Stimulated activated CD8-positive, alpha-beta memory T cell treated with anti-CD3 and anti-CD28 coated beads, Interleukin-15, amount 100 ng/mL, for 1 hour (primary cell): ENCODE results near the gene FARP2.
"Not testable (repeated sequence)": the region's sequence is repeated elsewhere in the genome, so short reads cannot be mapped to it uniquely, and the experiment has no call there.

Experiments used
- DNase-seq: peaks from one replicate; pipeline ENCODE4 v3.0.0-alpha.2; 2020; ENCODE audit warnings: low read depth

The FARP2 gene

DNA sequence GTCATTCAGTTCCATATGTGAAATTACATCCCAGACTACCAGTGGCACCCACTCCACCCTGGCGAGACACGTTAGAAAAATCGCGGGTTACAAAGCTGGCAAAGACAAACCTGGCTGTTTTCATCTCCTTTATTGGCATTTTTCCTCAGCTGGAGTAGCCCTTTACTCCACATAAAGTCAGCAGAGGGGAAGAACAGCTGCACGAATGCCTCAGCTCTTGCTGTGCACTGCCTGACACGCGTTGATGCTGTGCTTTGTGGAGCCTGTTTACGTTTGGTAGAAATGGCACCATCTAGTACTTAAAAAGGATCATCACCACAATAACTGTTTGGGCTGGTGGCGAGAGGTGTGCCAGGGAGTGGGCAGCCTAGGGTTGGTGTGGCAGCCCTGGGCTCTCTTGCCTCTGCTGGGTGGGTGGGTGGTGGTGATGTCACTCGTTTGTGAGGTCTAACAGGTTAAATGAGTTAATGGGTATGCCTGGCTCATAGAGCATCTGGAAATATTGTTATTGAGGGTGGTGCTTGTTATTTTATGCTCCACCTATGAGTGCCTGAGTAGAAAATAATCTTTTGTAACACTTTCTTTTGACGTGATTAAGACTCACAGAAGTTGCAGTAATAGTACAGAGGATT is 16.4 kb downstream of the FARP2 start:
- no peak for DNase-seq

DNA sequence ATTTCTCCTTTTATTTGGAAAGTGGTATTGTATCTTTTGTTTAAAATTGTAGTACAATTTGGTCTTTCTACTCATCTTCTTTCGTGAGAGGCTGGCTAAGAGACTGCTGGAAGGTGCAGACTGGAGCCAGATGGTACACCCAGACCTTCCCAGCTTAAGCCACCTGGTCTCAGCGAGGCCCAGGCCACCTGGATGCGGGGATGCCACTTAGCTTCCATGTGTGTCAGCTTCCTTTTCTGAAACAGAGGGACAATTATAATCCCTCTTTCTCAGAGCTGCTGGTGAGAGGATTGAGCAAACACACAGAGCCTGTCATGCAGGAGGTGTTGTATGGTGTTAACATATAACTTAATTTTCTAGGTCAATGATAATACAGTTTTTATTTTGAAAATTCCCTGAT is 17.4 kb downstream of the FARP2 start:
- no peak for DNase-seq

DNA sequence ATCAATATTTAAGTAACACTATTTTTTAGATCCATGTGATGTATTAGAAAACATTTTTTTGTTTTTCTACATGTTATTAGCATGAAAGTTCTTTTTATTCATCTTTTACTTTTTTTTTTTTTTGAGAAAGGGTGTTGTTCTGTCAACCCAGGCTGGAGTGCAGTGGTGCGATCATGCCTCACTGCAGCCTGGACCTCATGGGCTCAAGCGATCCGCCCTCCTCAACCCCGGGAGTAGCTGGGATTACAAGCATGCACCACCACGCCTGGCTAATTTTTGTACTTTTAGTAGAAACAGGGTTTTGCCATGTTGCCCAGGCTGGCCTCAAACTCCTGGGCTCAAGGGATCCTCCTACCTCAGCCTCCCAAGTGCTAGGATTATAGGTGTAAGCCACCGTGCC is 17.8 kb downstream of the FARP2 start:
- not testable (repeated sequence) for DNase-seq

DNA sequence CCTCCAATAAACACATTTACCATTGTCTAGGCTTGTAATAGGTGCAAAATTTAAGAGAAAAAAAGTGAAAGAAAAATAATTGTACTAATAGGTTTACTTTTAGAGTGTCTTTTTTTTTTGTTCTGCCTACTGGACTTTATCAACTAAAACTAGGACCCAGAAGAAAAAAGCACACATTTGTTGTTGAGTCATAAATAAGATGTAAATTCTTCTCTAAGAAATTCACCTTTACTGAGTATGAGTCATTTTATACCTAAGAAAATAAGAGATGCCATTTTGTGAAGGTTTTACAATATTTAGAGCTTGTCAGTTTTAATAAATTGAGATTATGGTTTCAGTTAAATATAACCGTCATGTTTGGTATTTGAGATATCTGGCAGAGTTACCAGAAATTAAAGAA is 19.2 kb downstream of the FARP2 start:
- no peak for DNase-seq

DNA sequence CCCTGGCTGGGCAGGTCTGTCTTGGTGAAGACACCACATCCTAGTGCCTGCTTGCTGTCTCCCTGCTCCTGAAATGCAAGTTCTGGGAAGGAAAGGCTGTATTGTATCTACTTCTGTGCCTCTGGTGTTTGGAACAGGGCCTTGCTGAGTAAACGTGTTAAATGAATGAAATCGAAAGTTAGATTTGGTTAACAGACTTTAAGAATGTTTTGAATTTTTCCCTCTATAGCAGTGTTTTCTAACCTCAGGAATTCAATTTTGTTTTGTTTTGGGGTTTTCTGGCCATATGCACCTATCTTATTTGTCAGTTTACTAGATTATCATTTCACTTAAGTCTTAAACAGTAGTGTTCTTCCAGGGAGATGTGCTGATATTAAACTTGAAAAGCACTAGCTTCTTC is 20.7 kb downstream of the FARP2 start:
- no peak for DNase-seq

DNA sequence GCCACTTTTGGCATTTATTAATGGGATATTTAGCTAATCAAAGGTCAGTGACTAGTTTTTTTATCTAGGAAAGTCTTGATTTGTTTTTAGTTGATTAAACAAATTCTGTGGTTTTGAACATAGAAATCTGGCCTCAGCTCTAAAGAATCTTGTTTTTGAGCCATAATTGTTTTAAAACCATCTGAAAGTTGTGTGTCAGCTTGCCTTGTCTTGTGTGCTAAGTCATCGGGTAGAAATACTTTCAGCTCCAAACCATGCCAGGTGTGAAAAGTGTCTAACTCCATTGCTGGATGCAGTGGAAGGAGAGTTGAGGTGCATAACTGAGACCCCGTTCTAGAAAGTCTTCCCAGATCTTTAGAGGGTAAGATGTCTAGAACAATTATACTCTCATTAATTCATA is 22.7 kb downstream of the FARP2 start:
- DNase-seq, result no peak

DNA sequence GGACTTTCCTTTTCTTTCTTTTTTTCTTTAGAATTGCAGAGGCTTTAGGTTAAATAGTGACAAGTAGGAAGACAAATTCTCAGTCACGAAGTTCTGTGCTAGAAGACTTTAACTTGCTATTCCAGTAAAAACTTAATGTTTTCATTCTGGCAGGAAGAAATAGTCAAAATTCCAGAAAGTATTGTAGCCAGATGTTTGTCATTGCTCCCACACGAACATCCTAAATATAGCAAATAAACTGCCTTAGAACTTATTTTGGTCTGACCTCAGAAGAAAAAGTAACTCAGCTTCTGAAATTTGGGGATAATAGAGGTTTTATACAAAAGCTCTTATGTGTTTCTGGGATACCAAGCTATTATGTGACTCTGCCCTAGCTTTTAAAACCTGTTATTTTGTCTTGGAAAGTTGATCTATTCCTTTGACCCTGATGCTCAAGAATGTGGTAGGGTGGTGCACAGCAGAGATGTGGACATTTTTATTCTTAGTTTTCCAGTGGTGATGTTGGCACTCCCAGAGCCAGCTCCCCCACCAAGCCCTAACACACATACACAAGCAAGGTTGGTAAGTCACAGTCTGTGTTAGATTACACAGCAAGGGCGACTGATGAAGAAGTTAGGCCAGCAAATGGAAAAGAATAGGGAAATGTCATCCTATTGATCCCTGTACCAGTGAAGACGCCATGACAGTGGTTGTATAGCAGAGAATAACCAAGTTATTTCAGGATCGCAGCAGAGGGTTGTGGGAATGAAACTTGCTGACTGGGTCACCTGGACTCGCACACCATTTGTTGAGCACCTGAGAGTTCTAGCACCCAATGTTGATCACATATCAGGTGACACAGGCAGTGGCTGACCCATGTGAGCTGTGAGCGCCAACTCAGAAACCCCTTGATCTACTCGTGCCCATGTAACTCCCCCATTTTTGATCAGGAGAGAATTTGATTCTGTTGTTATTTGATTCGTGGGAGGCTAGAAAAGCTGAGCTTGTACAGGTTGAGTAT is 23.7 kb downstream of the FARP2 start:
- DNase-seq, result no peak

DNA sequence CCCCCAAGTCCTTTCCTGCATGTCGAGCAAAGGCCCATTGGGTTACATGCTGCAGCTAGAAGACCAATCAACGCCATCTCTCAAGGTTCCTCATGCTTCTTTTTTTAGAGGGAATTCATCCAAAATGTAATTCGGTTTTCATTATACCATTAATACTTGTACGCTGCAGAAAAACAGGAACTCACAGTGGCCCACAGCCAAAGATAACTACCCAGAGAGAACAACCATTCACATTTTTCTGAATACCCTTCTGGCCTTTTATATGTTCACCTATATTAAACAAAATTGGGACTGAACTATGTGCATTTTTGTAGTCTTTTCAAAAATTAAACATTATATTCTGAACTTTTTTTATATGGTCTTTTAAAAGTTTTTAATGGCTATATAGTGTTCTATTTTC is 25.8 kb downstream of the FARP2 start:
- DNase-seq, result no peak

DNA sequence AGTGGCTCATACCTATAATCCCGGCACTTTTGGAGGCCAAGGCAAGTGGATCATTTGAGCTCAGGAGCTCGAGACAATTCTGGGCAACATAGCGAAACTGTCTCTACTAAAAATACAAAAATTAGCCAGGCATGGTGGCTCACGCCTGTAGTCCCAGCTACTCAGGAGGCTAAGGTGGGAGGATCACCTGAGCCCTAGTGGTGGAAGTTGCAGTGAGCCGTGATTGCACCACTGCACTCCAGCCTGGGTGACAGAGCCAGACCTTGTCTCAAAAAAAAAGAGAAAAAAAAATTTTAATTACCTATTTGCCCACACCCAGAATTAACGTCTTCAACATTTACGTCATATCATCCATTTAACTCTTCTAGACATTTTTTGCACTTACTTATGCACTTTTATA is 29.4 kb downstream of the FARP2 start:
- not testable (repeated sequence) for DNase-seq

DNA sequence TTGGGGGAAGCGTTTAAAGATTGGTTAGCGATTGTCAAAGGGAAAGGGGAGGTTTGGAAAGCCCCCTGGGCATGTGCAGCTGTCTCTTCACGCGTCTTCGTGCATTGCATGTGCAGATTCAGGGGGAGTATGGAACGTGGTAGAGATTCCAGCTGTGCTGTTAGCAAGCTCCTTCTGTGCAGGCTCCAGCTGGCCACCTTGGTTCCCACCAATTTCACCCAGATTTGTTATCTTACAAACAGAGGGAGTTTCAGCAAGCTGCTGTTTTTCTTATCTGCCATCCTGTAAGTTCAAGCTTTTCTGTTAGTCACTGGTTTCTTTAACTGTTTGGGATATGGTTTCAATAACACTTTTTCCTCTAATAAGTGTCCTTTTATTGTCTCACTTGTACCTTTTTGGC is 30.4 kb downstream of the FARP2 start:
- no peak for DNase-seq

DNA sequence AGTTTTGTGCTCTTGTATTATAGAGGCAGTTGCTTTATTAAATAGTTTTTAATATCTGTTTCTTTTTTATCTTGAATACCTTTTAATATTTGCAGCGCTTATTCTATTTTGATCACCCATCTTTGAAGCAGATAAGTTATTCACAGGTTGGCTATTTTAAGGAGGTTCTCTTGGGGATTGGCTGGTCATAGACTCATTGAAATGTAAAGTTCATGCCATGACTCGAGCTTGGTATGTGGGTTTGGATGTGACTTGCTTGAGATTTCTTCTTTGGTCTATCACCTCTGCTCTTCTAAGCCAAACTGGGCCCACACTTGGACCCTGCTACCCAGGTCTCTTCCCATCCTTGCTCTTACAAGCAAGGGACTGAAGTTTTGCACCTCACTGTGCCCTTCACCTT is 33.6 kb downstream of the FARP2 start:
- DNase-seq, result no peak

DNA sequence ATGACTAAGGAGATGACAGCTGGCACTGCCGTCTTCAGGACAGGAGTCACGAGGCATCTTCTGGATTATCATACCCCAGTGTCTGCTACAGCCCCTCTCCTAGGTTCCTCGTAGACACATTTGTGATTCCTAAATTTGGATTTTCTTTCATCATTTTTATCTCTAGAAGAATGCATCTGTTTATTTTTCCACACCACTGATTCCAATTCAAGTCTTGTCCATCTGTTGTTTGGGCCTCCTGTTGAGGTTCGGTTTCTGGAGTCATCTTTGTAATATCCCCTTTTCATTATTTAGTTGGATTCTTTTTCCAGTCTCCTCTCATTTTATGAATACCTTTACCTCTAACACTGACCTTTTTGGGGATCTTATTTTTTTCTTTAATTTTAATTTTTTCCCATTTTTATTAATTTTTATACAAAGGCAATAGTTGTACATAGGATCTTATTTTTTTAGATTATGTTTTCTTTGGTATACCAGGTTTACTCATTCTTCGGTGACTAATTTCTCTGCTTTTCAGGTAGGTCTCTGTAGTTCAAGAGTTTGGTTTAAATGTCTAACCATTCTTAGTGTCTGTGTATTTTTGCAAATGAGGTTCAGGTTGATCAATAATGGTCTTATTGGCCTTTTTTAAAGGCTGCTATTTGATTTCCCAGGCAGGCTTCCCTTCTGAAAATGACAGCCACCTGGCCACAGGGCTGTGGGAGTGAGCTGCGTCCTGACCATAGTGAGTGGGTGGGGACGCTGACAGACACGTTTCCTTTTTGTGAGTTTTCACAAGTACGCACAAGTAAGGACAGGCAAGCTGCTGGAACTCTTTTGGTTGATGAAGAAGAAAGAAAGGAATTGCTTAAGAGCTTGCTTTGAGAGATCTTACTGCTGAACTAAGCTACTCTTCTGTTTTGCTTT is 34.5 kb downstream of the FARP2 start:
- no peak for DNase-seq

DNA sequence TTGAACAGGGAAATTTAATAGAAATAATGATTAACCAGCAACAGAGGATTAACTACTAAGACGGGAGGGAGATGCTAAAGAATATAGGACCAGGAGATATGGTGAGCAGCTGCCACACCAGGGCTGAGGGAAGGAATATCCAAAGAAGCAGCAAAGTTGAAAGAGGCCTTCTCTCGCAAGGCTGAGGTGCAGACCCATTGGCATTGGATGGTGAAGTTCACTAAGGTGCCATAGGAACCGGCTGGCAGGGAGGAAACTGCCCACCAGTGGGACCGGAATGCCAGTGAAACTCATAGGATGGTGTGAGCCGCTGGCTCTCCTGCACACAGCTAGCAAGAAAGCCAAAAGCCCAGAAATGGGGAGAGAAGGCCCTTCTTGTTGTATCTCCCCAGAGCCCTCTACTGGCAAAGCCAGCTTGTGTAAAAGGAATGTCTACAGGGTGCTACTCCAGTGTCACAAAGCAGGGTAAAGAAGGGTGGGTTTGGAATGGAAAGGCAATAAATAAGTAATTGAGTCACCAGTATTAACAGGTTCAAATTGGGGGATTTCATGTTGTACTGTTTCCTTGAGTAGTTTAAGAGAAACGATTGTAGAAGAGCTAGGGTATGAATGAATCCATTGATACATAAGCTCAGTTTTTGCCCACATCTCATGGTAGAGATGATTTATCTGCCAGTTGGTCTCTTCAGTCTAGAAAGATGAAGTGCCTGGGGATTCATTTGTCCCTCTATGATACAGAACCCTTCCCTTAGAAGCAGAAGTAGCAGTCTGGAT is 36.0 kb downstream of the FARP2 start:
- DNase-seq, result no peak

DNA sequence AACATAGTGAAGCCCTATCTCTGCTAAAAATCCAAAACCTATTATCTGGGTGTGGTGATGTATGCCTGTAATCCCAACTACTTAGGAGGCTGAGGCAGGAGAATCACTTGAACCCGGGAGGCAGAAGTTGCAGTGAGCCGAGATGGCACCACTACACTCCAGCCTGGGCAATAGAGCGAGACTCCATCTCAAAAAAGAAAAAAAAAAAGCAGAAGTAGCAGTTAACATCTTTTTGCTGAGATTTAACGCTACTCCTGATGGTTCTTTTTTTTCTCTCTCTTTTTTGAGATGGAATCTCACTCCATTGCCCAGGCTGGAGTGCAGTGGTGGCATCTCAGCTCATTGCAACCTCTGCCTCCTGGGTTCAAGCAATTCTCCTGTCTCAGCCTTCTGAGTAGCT is 36.7 kb downstream of the FARP2 start:
- DNase-seq, result not testable (repeated sequence)

DNA sequence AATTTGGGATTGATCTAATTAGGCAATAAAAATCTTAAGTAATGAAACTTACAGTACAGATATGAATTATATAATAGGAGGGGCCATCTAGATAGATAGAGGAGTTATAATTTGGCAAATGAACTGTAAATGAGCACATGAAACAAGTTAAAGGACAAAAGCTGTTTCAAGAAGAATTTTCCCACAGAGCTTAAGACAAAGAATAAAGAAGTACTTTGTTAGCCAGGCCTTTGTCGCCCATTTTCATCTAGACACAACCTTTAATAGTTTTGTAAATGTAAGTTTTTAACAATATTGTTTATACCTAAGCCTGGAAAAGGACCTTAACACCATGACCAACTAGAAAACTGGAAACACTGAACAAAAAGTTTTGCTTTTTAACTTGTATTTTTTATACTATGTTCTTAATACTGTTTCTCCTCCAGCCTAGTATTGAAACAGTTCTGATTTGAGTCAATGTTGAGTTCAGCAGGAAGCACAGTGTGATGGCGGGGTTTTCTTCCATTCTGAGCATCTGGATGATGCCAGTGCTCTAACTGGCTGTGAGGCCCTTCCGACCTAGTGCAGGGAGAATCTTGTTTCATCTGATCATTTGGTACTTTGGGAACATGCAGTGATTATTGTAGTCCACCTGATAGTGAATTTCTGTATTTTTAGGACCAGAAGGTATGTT is 37.6 kb downstream of the FARP2 start:
- no peak for DNase-seq

DNA sequence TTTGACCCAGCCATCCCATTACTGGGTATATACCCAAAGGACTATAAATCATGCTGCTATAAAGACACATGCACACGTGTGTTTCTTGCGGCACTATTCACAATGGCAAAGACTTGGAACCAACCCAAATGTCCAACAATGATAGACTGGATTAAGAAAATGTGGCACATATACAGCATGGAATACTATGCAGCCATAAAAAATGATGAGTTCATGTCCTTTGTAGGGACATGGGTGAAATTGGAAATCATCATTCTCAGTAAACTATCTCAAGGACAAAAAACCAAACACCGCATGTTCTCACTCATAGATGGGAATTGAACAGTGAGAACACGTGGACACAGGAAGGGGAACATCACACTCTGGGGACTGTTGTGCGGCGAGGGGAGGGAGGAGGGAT is 40.7 kb downstream of the FARP2 start:
- not testable (repeated sequence) for DNase-seq

DNA sequence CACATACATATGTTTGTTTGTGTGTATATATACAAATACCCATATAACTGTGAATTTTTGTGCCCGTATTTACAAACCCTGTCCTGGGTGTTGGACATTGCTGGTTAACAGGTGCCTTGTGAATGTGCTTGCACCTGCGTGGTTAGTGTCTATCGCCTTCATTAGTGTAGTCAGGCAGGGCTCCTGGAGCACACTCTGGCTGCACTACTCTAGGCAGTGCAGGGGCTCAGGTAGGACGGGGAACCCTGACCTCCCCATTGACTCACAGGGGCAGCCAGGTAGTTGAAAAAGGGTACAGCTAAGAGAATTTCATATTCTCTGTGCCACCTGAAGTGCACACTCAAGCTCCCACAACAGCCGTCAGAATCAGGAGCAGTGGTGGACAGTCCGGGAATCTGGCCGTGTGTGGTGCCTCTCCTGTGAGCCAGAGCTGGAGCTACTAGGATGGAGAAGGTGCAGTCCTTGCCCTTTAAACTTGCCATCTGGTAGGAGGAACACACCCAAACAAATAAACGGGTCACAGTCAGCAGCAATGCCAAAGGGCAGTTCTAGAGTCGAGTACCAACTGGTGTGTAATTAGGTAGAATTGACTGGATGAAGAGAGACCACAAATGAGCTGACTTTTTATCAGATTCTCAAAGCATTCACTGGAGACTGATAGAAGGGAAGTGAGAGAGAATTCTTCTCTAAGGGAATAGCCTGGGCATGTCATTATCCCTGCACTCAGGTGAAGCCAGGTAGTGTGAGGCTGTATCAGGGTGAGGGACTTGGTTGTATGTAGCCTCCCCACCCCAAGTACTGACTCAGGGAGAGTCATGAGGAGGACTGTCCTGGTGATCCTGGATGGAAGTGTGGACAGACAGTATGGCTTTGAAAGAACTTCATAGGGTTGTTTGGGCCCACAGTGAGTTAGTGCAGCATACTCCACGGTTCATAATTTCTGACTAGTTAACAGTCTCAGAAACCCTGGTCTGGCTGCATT is 44.1 kb downstream of the FARP2 start:
- DNase-seq, result no peak

DNA sequence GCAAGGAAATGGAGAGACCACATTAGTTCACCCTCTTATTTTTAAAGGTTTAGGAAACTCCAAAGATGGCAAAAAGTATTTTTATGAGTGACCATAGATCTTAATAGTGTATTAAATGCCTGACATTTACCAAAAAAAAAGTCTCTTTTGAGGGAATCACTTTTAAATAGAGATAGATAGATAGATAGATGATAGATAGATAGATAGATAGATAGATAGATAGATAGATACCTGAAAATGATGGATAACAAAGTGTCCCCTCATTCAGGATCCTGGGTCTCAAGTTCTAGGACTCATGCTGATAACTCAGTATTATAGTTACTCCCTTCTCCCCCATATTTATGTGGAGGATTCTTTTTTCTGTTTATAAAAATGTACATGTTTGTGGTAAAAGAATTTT is 52.8 kb downstream of the FARP2 start:
- DNase-seq, result no peak

DNA sequence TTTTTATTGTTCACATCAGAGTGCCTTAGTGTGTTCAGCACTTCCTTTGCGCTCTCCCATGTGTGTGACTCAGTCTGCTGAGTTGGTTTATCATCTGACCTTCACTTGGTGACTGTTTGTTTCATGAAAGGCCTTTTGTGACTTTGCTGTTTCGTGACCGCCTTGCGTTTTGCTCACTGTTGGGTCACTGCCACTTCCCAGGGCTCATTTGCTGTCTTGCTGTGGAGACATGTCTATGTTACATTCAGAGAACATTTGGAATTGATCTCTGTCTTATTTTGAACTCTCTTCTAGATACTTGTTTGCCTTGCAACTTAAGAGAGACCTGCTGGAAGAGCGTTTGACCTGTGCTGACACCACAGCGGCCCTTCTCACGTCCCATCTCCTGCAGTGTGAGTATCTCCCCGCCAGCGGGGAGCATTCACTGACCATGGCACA is 54.7 kb downstream of the FARP2 start:
- no peak for DNase-seq

DNA sequence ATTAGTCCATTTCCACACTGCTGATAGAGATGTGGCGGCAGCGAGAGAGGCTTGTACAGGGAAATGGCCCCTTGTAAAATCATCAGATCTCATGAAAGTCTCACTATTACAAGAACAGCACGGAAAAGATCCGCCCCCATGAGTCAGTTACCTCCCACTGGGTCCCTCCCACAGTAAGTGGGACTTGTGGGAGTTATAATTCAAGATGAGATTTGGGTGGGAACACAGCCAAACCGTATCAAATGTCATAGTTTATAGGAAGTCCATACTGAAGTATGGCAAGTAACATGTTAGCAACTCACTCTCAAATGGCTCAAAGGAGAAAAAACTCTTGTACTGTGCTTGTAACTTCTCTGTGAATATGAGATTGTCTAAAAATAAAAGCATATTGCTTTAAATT is 56.1 kb downstream of the FARP2 start:
- DNase-seq, result no peak
